Measurements from ENCODE around the gene ALG2.

GRCh38 chr9:99180199-99180598, 41.5 kb downstream of the ALG2 start:
- no peak for TF ChIP-seq ZNF274 (IDR thresholded peaks at IDR 0.05; ENCODE audit: low read depth, low read length)
- no peak for TF ChIP-seq SUZ12 (IDR thresholded peaks at IDR 0.05; ENCODE audit: extremely low read depth, insufficient read depth, insufficient read length)
